ENCODE results near the gene ARID5B. TPM values are rescaled to one million over a fixed set of nuclear protein-coding genes. Genes with fewer than 3 reads are reported as not detected.

The ARID5B gene
- total RNA-seq, 1 experiment from 2014 or later: 168 TPM

DNA sequence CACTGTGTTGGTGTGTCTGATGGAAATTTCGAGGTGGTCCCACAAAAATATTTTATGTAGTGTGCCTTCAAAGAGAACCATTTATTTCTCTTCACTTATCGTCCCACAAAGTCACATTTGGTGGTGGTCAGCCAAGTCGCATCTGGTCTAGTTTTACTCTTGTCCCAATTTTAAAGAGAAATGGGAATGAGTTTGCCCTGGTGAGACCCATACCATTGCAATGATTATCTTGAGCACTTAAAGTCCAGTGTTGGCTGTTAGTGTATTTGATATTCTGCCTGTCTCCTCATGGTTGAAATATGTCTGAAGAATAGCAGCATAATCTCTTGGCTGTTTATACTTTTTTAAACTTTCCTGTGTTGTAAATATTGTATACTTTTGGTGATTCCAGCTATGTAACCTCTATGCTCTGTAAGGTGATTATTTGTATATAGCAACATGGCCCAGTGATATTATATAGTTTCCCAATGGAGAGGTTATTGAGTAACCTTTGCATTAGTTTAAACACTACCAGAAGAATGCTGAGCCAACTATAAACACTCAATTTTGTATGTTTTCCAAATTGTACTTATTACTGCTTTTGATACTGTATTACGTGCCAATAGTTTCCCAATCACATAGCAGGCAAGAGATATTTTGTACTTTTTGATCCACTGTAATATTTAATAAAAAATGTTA is 194.9 kb downstream of the ARID5B start:
- peak overlapping the region; percentile 5 for H3K4me3 Mint-ChIP-seq (ENCODE audit: unreplicated experiment)
- peaks cover 88% of the 10 kb centered on the region for H3K36me3 Mint-ChIP-seq (ENCODE audit: insufficient read depth, unreplicated experiment)
- DNase-seq: no peak
- CTCF ChIA-PET: no interaction called here
- Histone ChIP-seq H3K4me1 (peaks cover 75% of the 10 kb centered on the region), H3K4me3 (ENCODE audit: low read depth, low read length) (no peak overlapping the region), H3K27me3 (replicated peaks; ENCODE audit: control insufficient read depth, insufficient read depth, low read length) (no peaks in the 10 kb centered on the region), H3K36me3 (ENCODE audit: control insufficient read depth, insufficient read depth, low read length) (peaks cover 13% of the 10 kb centered on the region), H3K9me3 (no peaks in the 10 kb centered on the region)
- no peak for TF ChIP-seq CTCF (IDR thresholded peaks at IDR 0.05; ENCODE audit: insufficient read depth in 1 of 2, low read depth in 1 of 2, low read length in 1 of 2, severe bottlenecking in 1 of 2, unreplicated experiment in 1 of 2)
- H3K27ac Mint-ChIP-seq (ENCODE audit: unreplicated experiment): peak overlapping the region; percentile 88
- H3K4me1 Mint-ChIP-seq (ENCODE audit: low read depth, unreplicated experiment): peaks cover 60% of the 10 kb centered on the region
- POLR2A ChIA-PET: no interaction called here
- H3K9me3 Mint-ChIP-seq (ENCODE audit: unreplicated experiment): no peaks in the 10 kb centered on the region
- intact Hi-C loops (cut with micrococcal nuclease; ENCODE audit: unreplicated experiment): no loop called here
- H3K27me3 Mint-ChIP-seq (ENCODE audit: insufficient read depth, unreplicated experiment): no peaks in the 10 kb centered on the region
- no TSS peak for BruUV-seq (replicated peaks)

DNA sequence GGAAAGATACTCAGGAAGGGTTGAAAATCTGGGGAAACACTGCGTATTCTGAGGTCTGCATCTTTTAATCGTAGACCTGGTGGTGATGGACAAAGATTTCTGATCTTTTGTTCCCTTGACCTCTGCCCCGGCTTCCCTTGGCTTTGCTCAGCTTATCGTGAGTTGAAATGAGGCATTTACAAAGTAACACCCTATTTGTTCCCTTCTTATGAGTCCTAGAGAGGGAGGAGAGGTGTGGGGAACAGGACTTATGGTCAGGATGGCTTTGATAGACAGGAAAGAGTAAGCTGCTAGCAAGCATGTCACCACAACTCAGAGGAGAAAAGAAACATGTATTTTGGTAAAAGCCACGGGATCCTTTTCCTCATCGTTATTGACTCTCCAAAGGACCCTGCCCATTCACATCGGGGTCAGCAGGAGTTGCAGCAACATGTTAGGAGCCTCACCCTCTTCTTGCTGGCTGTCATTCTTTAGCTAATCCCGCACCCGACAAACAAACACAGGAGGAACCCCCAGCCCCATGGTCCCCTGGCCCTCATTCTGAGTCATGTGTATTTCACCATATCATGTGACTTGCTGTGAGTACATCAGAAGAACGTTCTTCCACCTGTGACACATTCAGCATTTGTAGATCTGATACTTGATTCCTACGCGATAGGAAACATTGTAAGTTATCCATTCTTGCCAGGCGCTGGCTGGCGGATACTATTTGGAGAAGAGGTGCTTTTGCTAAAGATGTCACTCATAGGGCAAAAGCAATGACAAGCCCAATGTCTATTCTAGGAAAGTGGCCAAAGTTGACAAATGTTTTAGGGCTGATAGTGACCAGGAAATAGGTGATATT is 197.0 kb downstream of the ARID5B start:
- TF ChIP-seq CTCF (IDR thresholded peaks at IDR 0.05; ENCODE audit: insufficient read depth in 1 of 2, low read depth in 1 of 2, low read length in 1 of 2, severe bottlenecking in 1 of 2, unreplicated experiment in 1 of 2): no peak
- Mint-ChIP-seq H3K9me3 (ENCODE audit: unreplicated experiment) (no peaks in the 10 kb centered on the region), H3K27me3 (ENCODE audit: insufficient read depth, unreplicated experiment) (no peaks in the 10 kb centered on the region), H3K4me3 (ENCODE audit: unreplicated experiment) (peak overlapping the region; percentile 39), H3K27ac (ENCODE audit: unreplicated experiment) (peak overlapping the region; percentile 54), H3K36me3 (ENCODE audit: insufficient read depth, unreplicated experiment) (peaks cover 79% of the 10 kb centered on the region), H3K4me1 (ENCODE audit: low read depth, unreplicated experiment) (peaks cover 47% of the 10 kb centered on the region)
- ChIA-PET CTCF (no interaction called here), POLR2A (interaction anchor here (0.7 kb wide), 1 partner anchor 60 kb away, joined by 13 read pairs; no protein-coding TSS in a partner anchor)
- Histone ChIP-seq H3K9me3 (no peaks in the 10 kb centered on the region), H3K4me3 (ENCODE audit: low read depth, low read length) (no peak overlapping the region), H3K36me3 (ENCODE audit: control insufficient read depth, insufficient read depth, low read length) (peaks cover 2% of the 10 kb centered on the region), H3K4me1 (peaks cover 54% of the 10 kb centered on the region), H3K27me3 (replicated peaks; ENCODE audit: control insufficient read depth, insufficient read depth, low read length) (no peaks in the 10 kb centered on the region)
- intact Hi-C loops (cut with micrococcal nuclease; ENCODE audit: unreplicated experiment): loop anchor here (1.0 kb wide), 1 partner anchor 14 kb away; no protein-coding TSS in a partner anchor
- peak in 1 of 2 experiments; percentile 74 for DNase-seq
- BruUV-seq (replicated peaks): no TSS peak

DNA sequence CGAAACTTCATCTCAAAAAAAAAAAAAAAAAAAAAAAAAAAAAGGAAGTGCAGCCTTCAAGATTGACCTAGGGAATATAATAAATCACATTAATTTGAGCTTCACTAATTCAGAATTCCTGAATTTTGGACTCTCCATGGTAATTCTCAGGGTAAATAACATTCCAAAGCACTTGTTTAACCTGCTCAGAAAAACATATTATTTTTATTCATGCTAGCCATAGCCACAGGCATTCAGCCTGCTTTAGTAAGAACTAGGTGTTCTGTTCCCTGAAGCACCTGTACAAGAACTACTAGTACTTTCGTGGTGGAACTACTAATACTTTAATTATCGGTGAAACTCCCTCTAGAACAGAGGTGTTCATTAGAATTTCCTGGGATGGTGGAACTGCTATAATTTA is 197.8 kb downstream of the ARID5B start:
- Mint-ChIP-seq H3K4me1 (ENCODE audit: low read depth, unreplicated experiment) (peaks cover 39% of the 10 kb centered on the region), H3K36me3 (ENCODE audit: insufficient read depth, unreplicated experiment) (peaks cover 79% of the 10 kb centered on the region), H3K27ac (ENCODE audit: unreplicated experiment) (peak overlapping the region; percentile 54), H3K9me3 (ENCODE audit: unreplicated experiment) (no peaks in the 10 kb centered on the region), H3K4me3 (ENCODE audit: unreplicated experiment) (no peak overlapping the region), H3K27me3 (ENCODE audit: insufficient read depth, unreplicated experiment) (no peaks in the 10 kb centered on the region)
- no TSS peak for BruUV-seq (replicated peaks)
- no peak for DNase-seq
- Histone ChIP-seq H3K4me3 (ENCODE audit: low read depth, low read length) (no peak overlapping the region), H3K9me3 (no peaks in the 10 kb centered on the region), H3K36me3 (ENCODE audit: control insufficient read depth, insufficient read depth, low read length) (peaks cover 2% of the 10 kb centered on the region), H3K27me3 (replicated peaks; ENCODE audit: control insufficient read depth, insufficient read depth, low read length) (no peaks in the 10 kb centered on the region), H3K4me1 (peaks cover 51% of the 10 kb centered on the region)
- no peak for TF ChIP-seq CTCF (IDR thresholded peaks at IDR 0.05; ENCODE audit: insufficient read depth in 1 of 2, low read depth in 1 of 2, low read length in 1 of 2, severe bottlenecking in 1 of 2, unreplicated experiment in 1 of 2)
- intact Hi-C loops (cut with micrococcal nuclease; ENCODE audit: unreplicated experiment): no loop called here
- ChIA-PET CTCF (no interaction called here), POLR2A (interaction anchor here (0.7 kb wide), 1 partner anchor 61 kb away, joined by 13 read pairs; no protein-coding TSS in a partner anchor)

Data from Caco-2 (cell line).